ENCODE data around the gene HDGFL2.

DNA sequence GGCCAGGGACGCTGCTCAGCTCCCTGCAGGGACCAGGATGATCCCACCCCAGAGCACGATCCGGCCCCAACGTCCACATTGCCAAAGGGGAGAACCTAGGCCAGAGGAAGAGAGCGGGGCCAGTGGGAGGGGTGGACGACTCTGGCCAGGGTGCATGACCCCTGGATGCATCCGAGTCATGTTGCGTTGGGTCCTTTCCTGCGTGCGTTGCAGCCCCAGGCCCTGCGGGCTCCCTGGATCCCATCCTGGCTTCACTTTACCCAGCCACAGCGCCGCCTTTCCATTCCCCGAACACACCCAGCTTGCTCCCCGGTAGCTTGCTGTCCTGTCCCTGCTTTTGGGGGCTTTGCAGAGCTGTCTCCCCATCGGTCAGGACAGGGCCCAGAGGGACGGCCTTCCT, 35.7 kb downstream of the HDGFL2 start:
- no peak for TF ChIP-seq POLR2A (IDR thresholded peaks at IDR 0.05)
- TF ChIP-seq CTCF (IDR thresholded peaks at IDR 0.05): no peak

Measured in adrenal gland (tissue), 5 donors.